ENCODE measurements around the gene CHST4.

DNA sequence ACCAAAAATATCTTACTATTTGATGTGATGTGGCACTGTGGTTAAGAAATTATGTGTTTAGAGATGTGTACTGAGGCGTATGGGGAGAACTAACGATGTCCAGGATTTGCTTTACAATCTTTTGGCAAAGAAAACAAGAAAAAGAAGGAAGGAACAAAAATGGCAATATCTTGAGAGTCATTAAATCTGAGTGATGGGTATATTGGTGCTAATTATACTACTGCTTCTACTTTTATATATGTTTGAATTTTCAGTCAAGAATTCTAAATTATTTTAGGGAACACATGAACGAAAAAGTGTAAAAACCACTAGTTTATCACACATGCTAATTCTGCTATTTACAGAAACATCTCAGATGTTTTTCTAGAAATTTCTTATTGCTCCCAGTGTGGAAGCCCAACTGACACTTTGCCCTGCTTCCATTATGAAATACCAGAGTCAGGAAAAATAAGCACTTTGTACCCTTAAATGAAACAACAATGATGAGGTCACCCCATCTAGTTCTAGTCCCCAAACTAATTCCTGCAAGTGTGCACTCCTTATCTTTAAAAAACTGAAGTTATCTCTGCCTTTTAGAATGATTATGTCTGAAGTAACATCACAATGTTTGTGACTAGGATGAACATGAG lies 31.8 kb downstream of the CHST4 start:
- TF ChIP-seq, protein P1, sequence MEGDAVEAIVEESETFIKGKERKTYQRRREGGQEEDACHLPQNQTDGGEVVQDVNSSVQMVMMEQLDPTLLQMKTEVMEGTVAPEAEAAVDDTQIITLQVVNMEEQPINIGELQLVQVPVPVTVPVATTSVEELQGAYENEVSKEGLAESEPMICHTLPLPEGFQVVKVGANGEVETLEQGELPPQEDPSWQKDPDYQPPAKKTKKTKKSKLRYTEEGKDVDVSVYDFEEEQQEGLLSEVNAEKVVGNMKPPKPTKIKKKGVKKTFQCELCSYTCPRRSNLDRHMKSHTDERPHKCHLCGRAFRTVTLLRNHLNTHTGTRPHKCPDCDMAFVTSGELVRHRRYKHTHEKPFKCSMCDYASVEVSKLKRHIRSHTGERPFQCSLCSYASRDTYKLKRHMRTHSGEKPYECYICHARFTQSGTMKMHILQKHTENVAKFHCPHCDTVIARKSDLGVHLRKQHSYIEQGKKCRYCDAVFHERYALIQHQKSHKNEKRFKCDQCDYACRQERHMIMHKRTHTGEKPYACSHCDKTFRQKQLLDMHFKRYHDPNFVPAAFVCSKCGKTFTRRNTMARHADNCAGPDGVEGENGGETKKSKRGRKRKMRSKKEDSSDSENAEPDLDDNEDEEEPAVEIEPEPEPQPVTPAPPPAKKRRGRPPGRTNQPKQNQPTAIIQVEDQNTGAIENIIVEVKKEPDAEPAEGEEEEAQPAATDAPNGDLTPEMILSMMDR (conservative IDR thresholded peaks at IDR 0.05), result no peak
- no peak for TF ChIP-seq ZFX (IDR thresholded peaks at IDR 0.05)

Data from C4-2B (cell line).